AG10803 (cell line): Measurements from ENCODE around the gene ALDOB.

Experiments used
- DNase-seq: peaks from one replicate; pipeline ENCODE4 v3.0.0; 2010; ENCODE audit warnings: low read depth
- H3K4me3 ChIP-seq: 2 replicates; pipeline ENCODE4 v1.5.1; 2011; ENCODE audit warnings: mild to moderate bottlenecking, low read length, control low read depth
- TF ChIP-seq, protein P1 (sequence below): conservative IDR thresholded peaks from 2 replicates; pipeline ENCODE4 v1.5.1; 2011; ENCODE audit warnings: mild to moderate bottlenecking, low read length, control low read depth, inconsistent platforms

Gene ALDOB

DNA sequence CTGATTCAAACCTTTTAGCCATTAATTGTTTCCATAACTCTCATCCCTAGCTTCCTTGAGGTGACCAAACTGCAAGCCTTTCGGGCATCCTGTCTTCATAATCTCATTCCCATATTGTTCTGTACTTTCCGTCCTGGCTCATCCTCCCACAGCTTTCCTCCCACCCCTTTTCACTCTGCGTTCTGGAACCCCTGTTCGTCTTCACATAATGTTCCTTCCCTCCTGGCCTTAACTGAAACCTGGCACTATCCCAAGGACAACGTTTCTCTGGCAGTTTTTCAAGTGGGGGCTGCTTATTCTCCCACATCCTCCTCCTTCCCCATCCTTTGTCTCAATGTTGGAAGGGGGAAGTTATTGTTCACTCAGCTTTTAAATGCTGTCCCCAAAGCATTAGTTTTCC, 35.5 kb downstream of the ALDOB start:
- TF ChIP-seq, protein P1, sequence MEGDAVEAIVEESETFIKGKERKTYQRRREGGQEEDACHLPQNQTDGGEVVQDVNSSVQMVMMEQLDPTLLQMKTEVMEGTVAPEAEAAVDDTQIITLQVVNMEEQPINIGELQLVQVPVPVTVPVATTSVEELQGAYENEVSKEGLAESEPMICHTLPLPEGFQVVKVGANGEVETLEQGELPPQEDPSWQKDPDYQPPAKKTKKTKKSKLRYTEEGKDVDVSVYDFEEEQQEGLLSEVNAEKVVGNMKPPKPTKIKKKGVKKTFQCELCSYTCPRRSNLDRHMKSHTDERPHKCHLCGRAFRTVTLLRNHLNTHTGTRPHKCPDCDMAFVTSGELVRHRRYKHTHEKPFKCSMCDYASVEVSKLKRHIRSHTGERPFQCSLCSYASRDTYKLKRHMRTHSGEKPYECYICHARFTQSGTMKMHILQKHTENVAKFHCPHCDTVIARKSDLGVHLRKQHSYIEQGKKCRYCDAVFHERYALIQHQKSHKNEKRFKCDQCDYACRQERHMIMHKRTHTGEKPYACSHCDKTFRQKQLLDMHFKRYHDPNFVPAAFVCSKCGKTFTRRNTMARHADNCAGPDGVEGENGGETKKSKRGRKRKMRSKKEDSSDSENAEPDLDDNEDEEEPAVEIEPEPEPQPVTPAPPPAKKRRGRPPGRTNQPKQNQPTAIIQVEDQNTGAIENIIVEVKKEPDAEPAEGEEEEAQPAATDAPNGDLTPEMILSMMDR = no peak
- H3K4me3 ChIP-seq = peak overlapping the region; percentile 10; the same call in 1 of the 2 replicates
- no peak for DNase-seq

DNA sequence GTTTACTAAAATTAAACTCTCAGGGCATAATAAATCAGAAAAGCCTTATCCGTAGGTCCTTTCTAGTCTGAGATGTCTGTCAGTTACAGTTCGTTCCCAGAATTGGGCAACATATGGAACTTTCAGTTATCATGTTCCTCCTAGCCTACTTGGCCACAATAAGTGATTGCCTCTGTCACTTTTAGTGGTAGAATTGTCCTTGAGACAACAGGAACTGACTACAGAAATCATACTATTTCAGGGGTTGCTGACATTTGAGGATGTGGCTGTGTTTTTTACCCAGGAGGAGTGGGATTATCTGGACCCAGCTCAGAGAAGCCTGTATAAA, 36.0 kb downstream of the ALDOB start:
- H3K4me3 ChIP-seq = peak overlapping the region; percentile 81
- TF ChIP-seq, protein P1 = no peak
- no peak for DNase-seq

DNA sequence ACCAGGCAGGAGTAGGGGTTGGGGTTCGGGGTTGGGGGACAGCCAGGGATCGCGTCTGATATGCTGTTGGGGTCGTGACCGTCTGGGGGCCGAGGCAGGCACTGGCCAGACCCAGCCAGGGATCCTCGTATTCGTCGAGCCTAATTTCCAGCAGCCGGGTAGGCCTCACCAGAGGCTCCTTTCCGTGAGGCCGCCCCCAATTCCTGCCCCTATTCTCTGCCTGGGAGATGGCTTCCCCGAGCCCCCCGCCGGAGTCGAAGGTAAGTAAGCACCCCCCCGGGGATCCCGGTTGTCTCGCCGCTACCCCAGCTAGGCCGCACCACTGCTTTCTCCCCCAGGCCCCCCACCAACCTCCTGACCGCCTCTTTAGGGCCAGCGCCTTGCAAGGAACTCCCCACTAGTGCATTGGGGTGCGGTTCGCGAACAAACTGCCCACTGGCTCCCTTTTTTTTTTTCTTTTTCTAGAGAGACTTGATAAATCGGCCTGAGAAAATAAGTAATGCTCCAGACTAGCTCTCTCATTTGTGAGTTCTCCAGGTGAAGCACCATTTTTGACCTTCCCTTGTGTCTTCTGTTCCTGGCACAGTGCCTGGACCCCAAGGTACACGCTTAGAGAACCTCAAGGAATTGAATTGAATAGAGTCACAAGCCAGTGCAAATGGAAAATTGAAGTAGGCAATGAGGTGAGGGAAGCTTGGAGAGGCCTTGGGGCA, 36.5 kb downstream of the ALDOB start:
- peak overlapping the region; percentile 81 for H3K4me3 ChIP-seq
- no peak for DNase-seq
- TF ChIP-seq, protein P1 = no peak

DNA sequence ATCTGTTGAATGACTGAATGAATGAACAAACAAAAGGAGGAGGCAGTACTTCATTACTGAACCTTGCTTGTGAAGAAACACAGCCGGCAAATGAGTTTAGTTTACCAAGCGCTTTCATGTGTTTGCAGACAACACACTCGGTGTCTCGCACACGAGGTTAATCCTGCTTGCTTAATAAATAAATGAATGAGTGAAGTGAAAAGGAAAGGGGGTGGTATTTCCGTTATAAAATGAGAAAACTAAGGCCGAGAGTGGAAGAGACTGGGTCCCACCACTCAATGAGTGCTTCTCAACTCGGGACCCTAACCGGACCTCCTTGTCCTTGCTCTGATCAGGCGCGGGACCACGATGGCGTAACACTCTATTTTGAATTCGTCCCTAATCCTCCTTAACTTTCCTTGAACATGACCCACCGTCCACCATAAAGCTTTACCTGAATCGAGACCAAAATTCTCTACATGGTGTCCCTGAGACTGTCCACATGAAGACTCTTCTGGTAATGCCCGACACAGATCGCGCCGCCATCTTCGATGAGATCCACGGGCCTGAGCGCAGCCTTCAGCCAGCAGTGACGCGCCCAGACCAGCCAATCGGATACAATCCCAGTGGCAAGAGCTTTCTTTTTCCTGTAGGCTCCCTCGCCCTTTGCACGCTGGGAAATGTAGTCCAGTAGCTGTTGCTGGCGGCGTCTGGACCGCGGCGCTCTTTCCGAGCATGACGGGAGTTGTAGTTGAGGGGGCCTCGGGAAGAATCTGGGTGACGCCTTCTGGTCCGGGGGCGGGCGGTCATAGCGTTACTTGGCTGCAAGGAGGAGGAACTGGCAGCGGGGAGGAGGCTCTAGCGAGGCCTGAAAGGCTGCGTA, 37.3 kb downstream of the ALDOB start, which contains the start of the genes MRPL50 and ZNF189:
Gene MRPL50, minus strand, starts transcription at position 551 of the 862 bp plus-strand sequence. Its CDS starts 26 bp downstream, at position 525.
Gene ZNF189, plus strand, starts transcription at position 784 of the 862 bp plus-strand sequence. CDS start 306 bp downstream, outside the sequence.
- H3K4me3 ChIP-seq = peak within 1 kb of the TSS; percentile 85
- TF ChIP-seq, protein P1 = no peak
- DNase-seq = peak; percentile 99

DNA sequence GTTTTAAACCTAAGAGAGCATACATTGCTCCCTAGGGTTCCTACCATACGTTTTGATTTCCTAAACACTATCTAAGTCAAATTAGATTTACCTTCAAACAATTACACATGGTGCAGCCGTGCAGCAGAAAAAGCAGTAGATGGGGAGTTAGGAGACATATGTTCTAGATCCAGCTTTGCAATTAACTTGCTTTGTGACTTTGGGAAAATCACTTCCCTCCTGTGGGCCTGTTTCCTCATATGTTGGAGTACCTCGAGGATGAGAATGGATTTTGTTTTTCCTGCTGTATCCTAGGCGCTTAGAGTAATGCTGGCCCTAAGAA, 37.9 kb downstream of the ALDOB start:
- peak overlapping the region; percentile 85 for H3K4me3 ChIP-seq
- no peak for DNase-seq
- TF ChIP-seq, protein P1 = no peak

DNA sequence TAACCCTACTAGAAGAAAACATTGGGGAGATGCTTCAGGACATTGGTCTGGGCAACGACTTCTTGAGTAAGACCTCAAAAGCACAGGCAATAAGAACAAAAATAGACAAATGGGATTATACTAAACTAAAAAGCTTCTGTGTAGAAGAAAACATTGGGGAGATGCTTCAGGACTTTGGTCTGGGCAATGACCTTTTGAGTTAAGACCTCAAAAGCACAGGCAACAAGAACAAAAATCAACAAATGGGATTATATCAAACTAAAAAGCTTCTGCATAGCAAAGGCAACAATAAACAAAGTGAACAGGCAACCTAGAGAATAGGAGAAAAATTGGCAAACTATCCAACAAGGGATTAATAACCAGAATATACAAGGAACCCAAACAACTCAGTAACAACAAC, 40.9 kb downstream of the ALDOB start:
- no peak for DNase-seq
- H3K4me3 ChIP-seq = no peak overlapping the region
- TF ChIP-seq, protein P1 = no peak
